ENCODE results near the gene CD177.
"Not testable (repeated sequence)": the region's sequence is repeated elsewhere in the genome, so short reads cannot be mapped to it uniquely, and the experiment has no call there.

CD177 gene

DNA sequence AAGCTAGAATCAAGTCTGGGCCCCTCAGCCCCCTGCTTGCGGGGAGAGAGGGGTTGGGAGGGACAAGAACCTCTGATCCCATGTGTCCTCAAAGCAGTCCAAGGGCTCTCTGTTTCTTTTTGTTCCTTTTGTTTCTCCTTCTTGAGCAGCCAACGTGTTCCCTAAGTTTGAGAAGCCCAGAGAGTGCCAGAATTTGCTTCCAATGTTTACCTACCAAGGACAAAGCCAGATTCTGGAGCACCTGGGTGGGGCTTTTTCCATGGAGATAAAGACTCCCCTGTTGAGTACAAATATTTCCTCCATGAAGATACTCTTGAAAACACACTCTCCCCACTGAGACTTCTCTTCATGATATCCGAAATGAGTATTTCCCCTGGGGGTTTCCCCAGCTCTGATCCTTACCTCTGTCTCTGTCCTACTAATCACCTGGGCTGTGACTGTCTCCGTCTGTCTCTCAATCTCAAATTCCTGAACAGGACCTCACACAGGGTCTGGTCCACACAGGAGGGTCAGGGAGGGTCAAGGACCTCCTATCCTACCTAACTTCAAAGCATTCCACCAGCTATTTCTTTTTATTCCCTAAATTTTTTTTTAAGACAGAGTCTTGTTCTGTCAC is 27.4 kb downstream of the CD177 start:
- no peak for DNase-seq (ENCODE audit: low spot score)

DNA sequence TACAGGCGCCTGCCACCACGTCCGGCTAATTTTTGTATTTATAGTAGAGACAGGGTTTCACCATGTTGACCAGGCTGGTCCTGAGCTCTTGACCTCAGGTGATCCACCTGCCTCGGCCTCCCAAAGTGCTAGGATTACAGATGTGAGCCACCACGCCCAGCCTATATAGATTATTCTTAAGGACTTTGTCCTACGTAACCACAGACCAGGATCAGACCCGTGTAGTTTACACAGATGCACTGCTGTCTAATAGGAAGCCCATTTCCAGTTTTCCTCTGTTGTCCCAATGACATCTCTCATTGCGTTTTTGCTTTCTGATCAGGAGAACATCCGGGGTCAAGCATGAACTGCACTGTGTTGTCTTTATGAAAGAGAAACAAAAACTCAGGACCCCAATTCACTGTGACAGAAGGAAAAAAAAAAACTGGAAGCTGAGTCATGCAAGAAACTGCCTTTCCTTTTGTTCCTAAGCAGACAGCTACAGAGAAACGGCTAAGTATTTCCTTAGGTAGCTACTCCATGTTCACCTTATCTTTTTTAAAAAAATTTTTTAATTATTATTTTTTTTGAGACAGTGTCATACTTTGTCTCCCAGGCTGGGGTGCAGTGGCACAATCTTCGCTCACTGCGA is 29.2 kb downstream of the CD177 start:
- peak; percentile 24 for DNase-seq (ENCODE audit: low spot score)

DNA sequence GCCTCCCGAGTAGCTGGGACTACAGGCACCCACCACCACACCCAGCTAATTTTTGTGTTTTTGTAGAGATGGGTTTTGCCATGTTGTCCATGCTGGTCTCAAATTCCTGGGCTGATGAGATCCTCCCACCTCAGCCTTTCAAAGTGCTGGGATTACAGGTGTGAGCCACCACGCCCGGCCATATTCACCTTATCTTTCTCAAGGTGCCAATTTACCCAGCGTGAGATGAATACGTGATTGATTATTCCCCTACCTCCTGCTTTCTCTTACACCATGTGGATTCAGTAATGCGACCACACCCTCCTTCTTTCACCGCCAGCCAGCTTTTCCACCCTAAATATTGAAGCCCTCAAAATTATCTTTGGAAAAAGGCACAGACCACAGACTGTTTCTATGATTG is 29.8 kb downstream of the CD177 start:
- DNase-seq (ENCODE audit: low spot score) = not testable (repeated sequence)

DNA sequence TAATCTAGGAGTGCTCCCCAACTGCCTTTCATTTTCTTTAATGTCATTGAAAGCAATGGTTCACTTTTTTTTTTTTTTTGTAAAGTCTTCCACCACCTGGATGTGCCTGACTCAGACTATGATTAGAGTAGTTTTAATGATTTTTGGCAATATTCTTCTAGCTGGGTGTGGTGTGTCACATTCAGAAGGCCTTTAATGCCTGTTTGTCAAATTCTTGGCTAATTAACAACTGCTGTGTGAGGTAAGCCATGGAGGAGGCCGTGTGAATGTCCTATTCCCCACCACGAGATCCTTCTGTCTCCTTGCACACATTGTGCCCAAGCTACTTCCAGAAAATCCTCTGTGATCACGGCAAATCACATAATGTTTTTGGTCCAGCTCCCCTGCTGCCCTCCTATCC is 30.3 kb downstream of the CD177 start:
- not testable (repeated sequence) for DNase-seq (ENCODE audit: low spot score)

DNA sequence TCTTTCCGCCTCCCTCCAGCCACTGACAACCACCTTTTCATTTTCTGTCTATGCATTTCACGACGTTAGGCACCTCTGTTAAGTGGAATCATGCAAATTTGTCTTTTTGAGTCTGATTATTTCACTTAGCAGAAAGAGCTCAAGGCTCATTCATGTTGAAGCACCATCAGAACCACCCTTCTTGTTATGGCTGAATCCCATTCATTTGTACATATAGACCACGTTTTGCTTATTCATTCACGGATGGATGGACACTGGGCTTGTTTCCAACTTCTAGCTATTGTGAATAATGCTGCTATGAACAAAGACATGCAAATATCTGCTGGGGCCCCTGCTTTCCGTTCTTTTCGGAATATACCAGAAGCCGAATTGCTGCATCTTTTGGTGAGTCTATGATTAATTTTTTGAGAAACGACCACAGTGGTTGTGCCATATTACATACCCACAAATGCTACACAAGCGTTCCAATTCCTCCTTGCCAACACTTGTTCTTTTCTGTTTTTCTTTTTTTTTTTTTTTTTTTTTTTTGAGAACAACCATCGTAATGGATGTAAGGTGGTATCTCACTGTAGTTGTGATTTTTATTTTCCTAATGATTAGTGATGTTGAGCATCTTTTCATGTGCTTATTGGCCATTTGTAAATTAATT is 37.5 kb downstream of the CD177 start:
- not testable (repeated sequence) for DNase-seq (ENCODE audit: low spot score)

DNA sequence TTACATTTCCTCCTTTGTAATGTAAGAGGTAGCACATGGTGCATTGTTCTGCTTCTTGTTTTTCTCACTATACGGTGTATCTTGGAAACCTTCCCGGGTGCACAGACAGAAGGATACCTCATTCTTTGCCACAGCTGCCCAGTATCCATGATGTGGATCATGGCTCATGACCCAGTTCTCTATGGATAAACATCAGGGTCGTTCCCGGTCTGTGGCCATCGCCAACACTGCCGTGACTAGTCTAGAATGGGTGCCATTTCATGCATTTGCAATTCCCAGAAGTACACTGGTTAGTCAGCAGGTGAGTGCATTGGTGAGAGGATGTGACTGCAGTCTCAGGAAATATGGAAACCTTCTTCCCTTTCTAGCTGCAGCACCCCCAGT is 38.1 kb downstream of the CD177 start:
- not testable (repeated sequence) for DNase-seq (ENCODE audit: low spot score)

DNA sequence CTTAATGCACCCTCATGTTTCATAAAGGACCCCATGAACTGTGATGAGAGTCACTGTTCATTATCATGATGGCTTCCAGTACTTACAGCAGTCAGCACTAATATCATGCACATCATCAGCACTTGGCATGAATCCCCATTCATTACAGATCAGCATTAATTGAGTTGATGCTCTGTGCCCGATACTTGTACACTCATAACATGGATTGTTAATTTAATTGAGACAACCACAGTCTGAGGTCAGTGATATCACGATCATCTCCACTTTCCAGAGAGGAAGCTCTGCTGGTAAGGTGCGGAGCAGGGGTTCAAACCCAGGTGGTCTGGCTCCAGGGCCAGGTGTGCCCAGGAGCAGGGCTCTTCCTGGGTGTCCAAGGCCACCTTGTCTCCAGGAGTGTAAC is 40.0 kb downstream of the CD177 start:
- DNase-seq (ENCODE audit: low spot score) = not testable (repeated sequence)

DNA sequence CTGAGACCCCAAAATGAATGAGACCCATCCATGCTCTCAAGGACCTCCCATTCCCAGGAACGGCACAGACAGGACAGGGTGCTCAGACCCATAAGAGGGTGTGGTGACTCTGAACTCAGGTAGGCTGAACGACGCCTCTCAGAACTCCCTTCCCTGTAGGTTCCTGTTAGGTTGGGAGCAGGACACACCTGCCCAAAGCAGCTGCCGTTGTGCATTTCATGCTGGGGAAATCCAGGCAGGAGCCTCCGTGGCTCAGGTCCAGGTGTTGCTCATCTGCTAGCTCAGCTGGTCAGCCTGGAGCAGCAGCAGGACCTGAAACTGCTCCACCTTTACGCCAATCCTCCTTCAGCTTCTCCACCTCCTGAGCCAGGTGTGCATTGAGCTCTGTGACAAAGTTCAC is 42.1 kb downstream of the CD177 start:
- DNase-seq (ENCODE audit: low spot score) = no peak

DNA sequence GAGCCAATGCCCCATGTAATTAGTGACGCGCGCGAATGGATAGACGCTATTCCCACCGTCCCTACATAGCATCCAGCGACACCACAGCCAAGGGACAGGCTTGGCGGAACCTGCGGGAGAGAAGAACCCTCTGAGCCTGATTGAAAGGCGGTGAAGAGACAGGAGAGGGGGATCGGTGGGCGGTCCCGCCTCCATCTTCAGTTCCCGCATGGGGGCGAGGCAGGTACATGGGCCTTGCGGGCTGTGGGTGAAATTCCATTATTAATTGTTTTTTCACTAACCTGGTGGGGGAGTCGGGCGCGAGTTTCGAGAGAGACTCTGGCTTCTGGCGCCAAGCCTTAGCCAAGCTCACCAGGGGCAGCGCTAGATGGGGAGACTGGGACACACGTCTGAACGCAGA is 52.8 kb downstream of the CD177 start:
- DNase-seq (ENCODE audit: low spot score) = no peak

DNA sequence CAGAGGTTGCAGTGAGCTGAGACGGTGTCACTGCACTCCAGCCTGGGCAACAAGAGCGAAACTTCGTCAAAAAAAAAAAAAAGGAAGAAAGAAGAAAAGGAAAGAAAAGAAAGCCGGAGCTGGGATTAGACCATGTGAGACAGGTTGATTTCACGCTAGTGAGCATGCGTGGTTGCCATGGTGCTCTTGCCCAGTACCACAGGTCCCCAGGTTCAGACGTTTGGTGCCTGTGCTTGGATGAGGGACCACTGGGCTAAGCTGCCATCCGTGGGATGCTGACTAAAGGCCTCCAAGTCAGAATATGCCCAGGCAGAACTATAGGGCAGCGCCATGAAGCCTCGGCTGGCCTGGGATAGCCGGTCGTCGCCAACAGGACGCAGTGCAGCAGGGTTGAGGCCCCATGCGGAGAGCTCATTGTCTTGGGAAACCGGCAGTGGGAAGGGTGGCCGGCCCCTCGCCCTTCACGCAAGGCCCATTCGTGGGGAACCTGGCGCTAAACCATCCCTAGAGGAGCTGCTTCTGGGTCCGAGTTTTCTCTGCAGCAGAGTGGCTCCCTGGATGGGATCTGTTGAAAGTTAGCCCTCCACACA is 54.0 kb downstream of the CD177 start:
- DNase-seq (ENCODE audit: low spot score) = no peak

DNA sequence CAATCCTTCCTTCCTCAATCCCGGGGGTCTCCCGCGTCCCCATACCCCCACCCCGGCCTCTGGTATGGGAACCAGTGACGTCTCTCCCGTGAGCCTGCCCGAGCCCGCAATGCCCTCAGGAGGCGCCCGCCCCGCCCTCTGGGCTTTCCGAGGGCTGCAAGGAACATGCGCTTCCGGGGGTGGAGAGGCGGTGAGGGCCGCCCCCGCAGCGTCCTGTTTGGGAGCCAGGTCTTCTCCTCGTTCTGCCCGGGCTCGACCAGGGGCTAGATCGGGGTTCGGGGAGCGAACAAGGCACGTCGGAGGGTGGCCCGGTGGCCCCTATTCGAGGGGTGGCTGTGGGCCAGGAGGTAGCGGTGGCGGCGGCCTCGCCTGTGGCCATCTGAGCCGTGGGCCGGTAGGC is 54.6 kb downstream of the CD177 start:
- DNase-seq (ENCODE audit: low spot score) = no peak

DNA sequence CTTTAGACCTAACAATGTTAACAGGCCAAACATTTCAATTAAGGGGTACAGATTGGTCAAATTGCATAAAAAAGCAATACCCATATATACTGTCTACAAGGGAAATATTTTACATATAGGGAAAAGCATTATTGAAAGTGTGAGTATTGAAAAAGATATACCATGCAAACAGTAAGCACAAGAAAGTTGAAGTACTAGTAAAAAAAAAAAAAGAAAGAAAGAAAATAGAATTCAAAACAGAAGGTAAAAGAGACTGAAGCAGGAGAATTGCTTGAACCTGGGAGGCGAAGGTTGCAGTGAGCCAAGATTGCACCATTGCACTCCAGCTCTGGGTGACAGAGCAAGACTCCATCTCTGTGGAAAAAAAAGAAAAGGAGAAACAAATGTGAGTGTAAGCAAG is 55.9 kb downstream of the CD177 start:
- no peak for DNase-seq (ENCODE audit: low spot score)

DNA sequence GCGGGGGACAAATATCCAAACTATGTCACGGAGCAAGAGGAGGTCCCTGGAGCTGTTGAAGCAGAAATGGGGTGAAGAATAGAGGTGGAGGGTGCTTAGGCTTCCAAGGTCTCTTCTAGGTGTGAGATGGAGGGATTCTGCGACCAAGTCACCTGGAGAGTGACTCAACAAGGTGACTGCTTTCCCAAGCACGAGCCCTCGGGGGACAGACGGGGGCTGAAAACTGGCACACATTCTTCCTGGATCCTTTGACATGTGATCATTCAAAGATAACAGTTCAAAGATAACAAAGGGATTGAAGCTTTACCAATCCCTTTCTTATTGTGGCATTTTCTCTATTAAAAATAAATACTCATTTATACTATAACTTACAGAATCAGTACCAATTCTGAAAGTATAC is 59.0 kb downstream of the CD177 start:
- no peak for DNase-seq (ENCODE audit: low spot score)
